K562 (cell line): ENCODE data around the gene TSSK2. TPM values are rescaled to one million over a fixed set of nuclear protein-coding genes. Genes with fewer than 3 reads are reported as not detected.
A peak's percentile ranks its signal among the peaks of the same experiment; 100 is the strongest.

Experiments used
- ATAC-seq: fragments of 200-7000 bp; cut with Tn5 transposase; 3 replicates; pipeline ENCODE4 v1.9.1; 2020; ENCODE audit warnings: moderate library complexity
- BruUV-seq: library from RNA; stranded (reverse); fragments of 400-500 nt; replicated peaks from 2 replicates; lab custom pipeline; 2021; lab: Mats Ljungman, UMichigan
- CTCF ChIA-PET: fragments of 300-600 bp; formaldehyde crosslinking; extraction: SDS; loops from one replicate; lab custom pipeline; 2021; ENCODE audit warnings: low intra/inter-chr PET ratio; lab: Yijun Ruan, JAX
- POLR2A ChIA-PET: fragments of 300-600, 350-650 bp; sonication (Branson Sonifier 250); formaldehyde crosslinking; extraction: SDS; loops from one replicate; lab custom pipeline; 2021; ENCODE audit warnings: antibody characterized with exemption, inconsistent platforms; lab: Yijun Ruan, JAX
- DNase-seq, 4 experiments: peaks; one replicate each; pipeline versions ENCODE4 v3.0.0 to v3.0.0-alpha.2; 2011 to 2018; ENCODE audit warnings: low spot score in 3 of 4, mixed read lengths in 3 of 4; ENCODE audit errors: extremely low read depth in 1 of 4
- FAIRE-seq: peaks from 2 replicates; lab custom pipeline; 2011; peaks lifted over from hg19 to GRCh38; lab: Jason Lieb, UNC
- H2AFZ ChIP-seq: 2 replicates; pipeline ENCODE4 v1.6.0; 2011; ENCODE audit warnings: low read depth, low read length, control low read depth, inconsistent platforms
- H3K27ac ChIP-seq: fragments of 200-600 bp; 3 replicates; pipeline ENCODE4 v1.8.0; 2011; ENCODE audit warnings: low read depth, mild to moderate bottlenecking, control low read depth, inconsistent platforms, low read length, moderate library complexity, mixed read lengths; ENCODE audit errors: extremely low read depth
- H3K27me3 ChIP-seq, 2 experiments: fragments of 300-600 bp in 1 of 2; 2 replicates in 1 of 2; 3 replicates in 1 of 2; pipeline versions ENCODE4 v1.6.0 to v1.8.0; 2011; ENCODE audit warnings: inconsistent platforms in 2 of 2, low read length in 2 of 2, mild to moderate bottlenecking in 1 of 2, mixed read lengths in 1 of 2, moderate library complexity in 1 of 2; ENCODE audit not compliant: control insufficient read depth in 2 of 2, insufficient read depth in 2 of 2
- H3K36me3 ChIP-seq: fragments of 300-600 bp; 3 replicates; pipeline ENCODE4 v1.8.0; 2011; ENCODE audit warnings: mild to moderate bottlenecking, low read length, inconsistent platforms; ENCODE audit not compliant: control insufficient read depth, insufficient read depth
- H3K4me1 ChIP-seq, 2 experiments: fragments of 200-600 bp in 1 of 2; replicated peaks in 1 of 2; 2 replicates in 1 of 2; 3 replicates in 1 of 2; pipeline versions ENCODE4 v1.5.1 to v1.8.0; 2011; ENCODE audit warnings: inconsistent platforms in 2 of 2, low read length in 2 of 2, mild to moderate bottlenecking in 1 of 2, mixed read lengths in 1 of 2, moderate library complexity in 1 of 2; ENCODE audit not compliant: control insufficient read depth in 2 of 2, insufficient read depth in 2 of 2
- H3K4me2 ChIP-seq: 2 replicates; pipeline ENCODE4 v1.6.1; 2011; ENCODE audit warnings: low read length, control low read depth, inconsistent platforms, mixed read lengths; ENCODE audit not compliant: insufficient read depth
- H3K4me3 ChIP-seq: fragments of 200-600 bp; sonication (generic), shearing (Covaris generic); 2 replicates; pipeline ENCODE4 v1.5.1; 2016; ENCODE audit warnings: control low read depth, inconsistent platforms
- H3K79me2 ChIP-seq: fragments of 200-600 bp; 3 replicates; pipeline ENCODE4 v1.8.0; 2011; ENCODE audit warnings: low read length, inconsistent platforms; ENCODE audit not compliant: control insufficient read depth, insufficient read depth
- H3K9ac ChIP-seq, 2 experiments: 2 replicates each; pipeline versions ENCODE4 v1.6.0 to v1.6.1; 2011; ENCODE audit warnings: low read depth in 2 of 2, low read length in 2 of 2, control low read depth in 1 of 2, inconsistent platforms in 1 of 2, mild to moderate bottlenecking in 1 of 2, mixed read lengths in 1 of 2; ENCODE audit not compliant: insufficient read depth in 1 of 2
- H3K9me1 ChIP-seq: one replicate; pipeline ENCODE4 v1.6.0; 2011; ENCODE audit warnings: inconsistent platforms, mild to moderate bottlenecking, low read length, moderate library complexity; ENCODE audit not compliant: control insufficient read depth, insufficient read depth
- H3K9me3 ChIP-seq: replicated peaks from 2 replicates; pipeline ENCODE4 v1.5.1; 2011; ENCODE audit warnings: low read depth, low read length, inconsistent platforms; ENCODE audit not compliant: control insufficient read depth, insufficient read depth
- H4K20me1 ChIP-seq: replicated peaks from 2 replicates; pipeline ENCODE4 v1.6.1; 2011; ENCODE audit warnings: low read length, inconsistent platforms, mixed read lengths; ENCODE audit not compliant: control insufficient read depth, insufficient read depth
- BACH1 ChIP-seq: fragments of 200-800 bp; sonication (Bioruptor generic); IDR thresholded peaks from 2 replicates; pipeline ENCODE4 v1.6.1; 2016; ENCODE audit warnings: missing genetic modification characterization, missing compliant biosample characterization
- CBFB ChIP-seq: sonication (generic); formaldehyde crosslinking; IDR thresholded peaks from 2 replicates; pipeline ENCODE4 v1.4.0; 2020; ENCODE audit warnings: mild to moderate bottlenecking, missing genetic modification reagents
- CEBPB ChIP-seq: fragments of 450-650 bp; IDR thresholded peaks from 2 replicates; pipeline ENCODE4 v1.6.1; 2016; ENCODE audit warnings: missing genetic modification characterization, missing compliant biosample characterization
- CXXC5 ChIP-seq: fragments of 250-450 bp; sonication (Bioruptor Pico); IDR thresholded peaks from 2 replicates; pipeline ENCODE4 v1.8.0; 2022; ENCODE audit warnings: inconsistent platforms, mild to moderate bottlenecking, moderate library complexity
- EZH2 ChIP-seq: IDR thresholded peaks from 2 replicates; pipeline ENCODE4 v1.6.1; 2012; ENCODE audit warnings: low read depth, mild to moderate bottlenecking, inconsistent platforms, low read length, borderline replicate concordance
- FOXK1 ChIP-seq: sonication (generic); formaldehyde crosslinking; IDR thresholded peaks from 2 replicates; pipeline ENCODE4 v1.8.0; 2022; ENCODE audit warnings: missing genetic modification reagents, mild to moderate bottlenecking, borderline replicate concordance
- HLTF ChIP-seq: fragments of 450-650 bp; IDR thresholded peaks from 2 replicates; pipeline ENCODE4 v1.6.1; 2016
- MXI1 ChIP-seq: IDR thresholded peaks from 2 replicates; pipeline ENCODE4 v1.6.1; 2011; ENCODE audit warnings: low read depth, mild to moderate bottlenecking, improper control_type of control experiment, low read length
- NCOA6 ChIP-seq: fragments of 450-650 bp; IDR thresholded peaks from 2 replicates; pipeline ENCODE4 v1.6.1; 2017; ENCODE audit warnings: mild to moderate bottlenecking
- NRF1 ChIP-seq, 2 experiments: fragments of 450-650 bp; IDR thresholded peaks in 1 of 2; conservative IDR thresholded peaks in 1 of 2; 2 replicates each; pipeline ENCODE4 v1.6.1; 2014; ENCODE audit warnings: mild to moderate bottlenecking in 2 of 2
- PTBP1 ChIP-seq: fragments of 200-400 bp; formaldehyde crosslinking; IDR thresholded peaks from 2 replicates; pipeline ENCODE4 v1.6.1; 2017; ENCODE audit warnings: low read depth, low read length
- RAD51 ChIP-seq: fragments of 450-650 bp; IDR thresholded peaks from 2 replicates; pipeline ENCODE4 v1.7.1; 2016; ENCODE audit warnings: low read depth, mild to moderate bottlenecking, borderline replicate concordance
- RBM22 ChIP-seq: fragments of 200-400 bp; formaldehyde crosslinking; IDR thresholded peaks from 2 replicates; pipeline ENCODE4 v1.6.1; 2018; ENCODE audit warnings: low read length, low read depth; ENCODE audit not compliant: poor library complexity, severe bottlenecking
- SIN3B ChIP-seq: fragments of 450-650 bp; IDR thresholded peaks from 2 replicates; pipeline ENCODE4 v1.6.1; 2017; ENCODE audit warnings: low read depth, mild to moderate bottlenecking, moderate library complexity
- SLC30A9 ChIP-seq: fragments of 250-450 bp; sonication (Bioruptor Pico); IDR thresholded peaks from 2 replicates; pipeline ENCODE4 v1.8.0; 2022; ENCODE audit warnings: mild to moderate bottlenecking, moderate library complexity
- SOX6 ChIP-seq: fragments of 450-650 bp; IDR thresholded peaks from 2 replicates; pipeline ENCODE4 v1.6.1; 2014; ENCODE audit warnings: mild to moderate bottlenecking
- TAF7 ChIP-seq: fragments of 450-650 bp; IDR thresholded peaks from 2 replicates; pipeline ENCODE4 v1.6.1; 2016; ENCODE audit warnings: missing genetic modification characterization, missing compliant biosample characterization
- TEAD4 ChIP-seq, 2 experiments: sonication (generic) in 1 of 2; formaldehyde crosslinking in 1 of 2; IDR thresholded peaks; 2 replicates each; pipeline versions ENCODE4 v1.6.1 to v1.8.0; 2012 to 2022; ENCODE audit warnings: borderline replicate concordance in 1 of 2, inconsistent platforms in 1 of 2, low read length in 1 of 2, mild to moderate bottlenecking in 1 of 2, missing genetic modification reagents in 1 of 2
- ZNF134 ChIP-seq: fragments of 250-450 bp; sonication (Bioruptor Pico); conservative IDR thresholded peaks from 2 replicates; pipeline ENCODE4 v1.4.0; 2020
- ZNF436 ChIP-seq: fragments of 250-450, 450-650 bp; sonication (Bioruptor Pico); formaldehyde crosslinking; IDR thresholded peaks from 2 replicates; pipeline ENCODE4 v1.7.0; 2020; ENCODE audit warnings: mild to moderate bottlenecking
- WGBS: fragments of 100-300 bp; shearing (Covaris generic); methylation state at CpG from one replicate; pipeline ENCODE4 v1.1.6; 2016; ENCODE audit warnings: low coverage, mixed read lengths; ENCODE audit not compliant: insufficient coverage; ENCODE audit errors: missing lambda C conversion rate; 5-methylcytosine and 5-hydroxymethylcytosine counted together
- in situ Hi-C: fragments of 300-500 bp; cut with MboI; formaldehyde crosslinking; loops from 4 replicates; pipeline ENCODE4 v1.15.0; 2018; ENCODE audit warnings: inconsistent platforms, mixed read lengths
- intact Hi-C: fragments of 100-400 bp; cut with micrococcal nuclease; formaldehyde crosslinking; loops from 2 replicates; pipeline ENCODE4 v1.14.2; 2022
- polyA plus RNA-seq, 8 experiments: library from polyadenylated mRNA; depleted of rRNA in 4 of 8; stranded (reverse) in 5 of 8; unstranded in 3 of 8; fragments of >200 nt; fragmentation: Nextera tagmentation in 2 of 8; fragmentation: Illumina TruSeq in 1 of 8; extraction: Ambion mirVana in 2 of 8; extraction: Trizol in 1 of 8; gene quantifications; 2 replicates each; pipeline versions ENCODE4 v1.2.1 to v1.2.3, GENCODE V29; 2011 to 2014; ENCODE audit warnings: inconsistent platforms in 1 of 8, missing spikeins in 1 of 8
- total RNA-seq, 7 experiments: library from RNA; depleted of rRNA in 6 of 7; stranded (reverse); fragments of >200 nt in 6 of 7; fragmentation: Illumina TruSeq in 2 of 7; extraction: Trizol in 2 of 7; gene quantifications; 2 replicates each; pipeline versions ENCODE4 v1.2.1 to v1.2.3, GENCODE V29; 2011 to 2021; ENCODE audit warnings: low replicate concordance in 1 of 7
- TF ChIP-seq, protein P1 (sequence below): fragments of 250-450 bp; sonication (Bioruptor Pico); IDR thresholded peaks from 2 replicates; pipeline ENCODE4 v1.4.0; 2020; ENCODE audit warnings: mild to moderate bottlenecking
- TF ChIP-seq, protein P2 (sequence below): fragments of 450-650 bp; IDR thresholded peaks from 2 replicates; pipeline ENCODE4 v1.6.1; 2016; ENCODE audit warnings: borderline replicate concordance

The TSSK2 gene
- total and polyA plus RNA-seq, 9 of the 15 experiments (the other 6 are each of a cell fraction or from before 2014, with no cell fraction given): 0.04 TPM; not detected in 8

DNA sequence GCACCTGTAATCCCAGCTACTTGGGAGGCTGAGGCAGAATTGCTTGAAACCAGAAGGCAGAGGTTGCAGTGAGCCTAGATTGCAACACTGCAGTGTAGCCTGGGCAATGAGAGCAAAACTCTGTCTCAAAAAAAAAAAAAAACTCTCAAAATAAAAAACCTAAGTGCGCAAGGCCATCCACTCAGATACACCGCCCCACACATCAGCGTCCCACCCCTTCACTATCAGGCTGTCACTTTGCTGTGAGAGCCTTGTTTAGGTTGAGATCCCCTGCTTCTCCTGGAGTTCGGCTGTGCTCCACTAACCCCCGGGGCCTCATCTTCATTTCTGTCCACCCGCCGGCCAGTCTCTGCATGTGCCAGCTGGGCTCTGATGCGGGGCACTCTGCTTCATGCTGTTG, 35.3 kb downstream of the TSSK2 start:
- BruUV-seq: no TSS peak
- peak overlapping the region in 1 of 2 experiments; percentile 60; a peak in 1 of 4 replicates for H3K9ac ChIP-seq
- H3K79me2 ChIP-seq: peaks cover 11% of the 10 kb centered on the region
- peaks cover 18 to 32% of the 10 kb centered on the region in 2 experiments for H3K4me1 ChIP-seq
- no peak overlapping the region for H3K4me3 ChIP-seq
- no peaks in the 10 kb centered on the region for H3K36me3 ChIP-seq
- FAIRE-seq (no peak), DNase-seq (no peak), ATAC-seq (no peak)
- intact Hi-C loops (no loop called here), in situ Hi-C loops (no loop called here)
- no peak overlapping the region for H3K4me2 ChIP-seq
- POLR2A ChIA-PET: interaction anchor here (1.0 to 4.5 kb wide), 5 partner anchors 9 to 463 kb away, joined by 3 to 64 read pairs (median 3); partner anchors contain the start of genes ESS2 and SLC25A1
- H4K20me1 ChIP-seq: peaks cover 7% of the 10 kb centered on the region; the same call in 1 of the 2 replicates
- 3% methylated on average over 8 of the region's 8 CpGs for WGBS
- no peak overlapping the region for H3K27ac ChIP-seq
- H3K9me3 ChIP-seq: peaks cover 9% of the 10 kb centered on the region
- no peak overlapping the region for H2AFZ ChIP-seq
- H3K9me1 ChIP-seq: no peaks in the 10 kb centered on the region
- CTCF ChIA-PET: no interaction called here
- peaks cover 33 to 58% of the 10 kb centered on the region in 2 experiments for H3K27me3 ChIP-seq
- peak; percentile 79 for TF ChIP-seq CEBPB (tag)
- no peak for TF ChIP-seq TAF7 (tag)
- peak; percentile 72 to 73 for TF ChIP-seq NRF1 (conservative IDR thresholded peaks at IDR 0.05 in 1 of 2, IDR thresholded peaks at IDR 0.05 in 1 of 2)
- TF ChIP-seq PTBP1: no peak
- TF ChIP-seq ZNF134: no peak
- TF ChIP-seq, protein P1, sequence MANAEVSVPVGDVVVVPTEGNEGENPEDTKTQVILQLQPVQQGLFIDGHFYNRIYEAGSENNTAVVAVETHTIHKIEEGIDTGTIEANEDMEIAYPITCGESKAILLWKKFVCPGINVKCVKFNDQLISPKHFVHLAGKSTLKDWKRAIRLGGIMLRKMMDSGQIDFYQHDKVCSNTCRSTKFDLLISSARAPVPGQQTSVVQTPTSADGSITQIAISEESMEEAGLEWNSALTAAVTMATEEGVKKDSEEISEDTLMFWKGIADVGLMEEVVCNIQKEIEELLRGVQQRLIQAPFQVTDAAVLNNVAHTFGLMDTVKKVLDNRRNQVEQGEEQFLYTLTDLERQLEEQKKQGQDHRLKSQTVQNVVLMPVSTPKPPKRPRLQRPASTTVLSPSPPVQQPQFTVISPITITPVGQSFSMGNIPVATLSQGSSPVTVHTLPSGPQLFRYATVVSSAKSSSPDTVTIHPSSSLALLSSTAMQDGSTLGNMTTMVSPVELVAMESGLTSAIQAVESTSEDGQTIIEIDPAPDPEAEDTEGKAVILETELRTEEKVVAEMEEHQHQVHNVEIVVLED: no peak
- no peak for TF ChIP-seq RBM22
- TF ChIP-seq SIN3B: no peak
- no peak for TF ChIP-seq TEAD4 (IDR thresholded peaks at IDR 0.05; ENCODE audit: low read length)
- TF ChIP-seq TEAD4 (CRISPR knock-in tag; IDR thresholded peaks at IDR 0.05; ENCODE audit: borderline replicate concordance): no peak
- TF ChIP-seq EZH2: 0 out of 2 replicates have a peak, but pooled peaks have one; percentile 24
- TF ChIP-seq SLC30A9 (CRISPR knock-in tag): no peak
- no peak for TF ChIP-seq SOX6
- TF ChIP-seq NCOA6: no peak
- TF ChIP-seq HLTF: no peak
- no peak for TF ChIP-seq MXI1
- no peak for TF ChIP-seq RAD51
- no peak for TF ChIP-seq CBFB
- TF ChIP-seq, protein P2, sequence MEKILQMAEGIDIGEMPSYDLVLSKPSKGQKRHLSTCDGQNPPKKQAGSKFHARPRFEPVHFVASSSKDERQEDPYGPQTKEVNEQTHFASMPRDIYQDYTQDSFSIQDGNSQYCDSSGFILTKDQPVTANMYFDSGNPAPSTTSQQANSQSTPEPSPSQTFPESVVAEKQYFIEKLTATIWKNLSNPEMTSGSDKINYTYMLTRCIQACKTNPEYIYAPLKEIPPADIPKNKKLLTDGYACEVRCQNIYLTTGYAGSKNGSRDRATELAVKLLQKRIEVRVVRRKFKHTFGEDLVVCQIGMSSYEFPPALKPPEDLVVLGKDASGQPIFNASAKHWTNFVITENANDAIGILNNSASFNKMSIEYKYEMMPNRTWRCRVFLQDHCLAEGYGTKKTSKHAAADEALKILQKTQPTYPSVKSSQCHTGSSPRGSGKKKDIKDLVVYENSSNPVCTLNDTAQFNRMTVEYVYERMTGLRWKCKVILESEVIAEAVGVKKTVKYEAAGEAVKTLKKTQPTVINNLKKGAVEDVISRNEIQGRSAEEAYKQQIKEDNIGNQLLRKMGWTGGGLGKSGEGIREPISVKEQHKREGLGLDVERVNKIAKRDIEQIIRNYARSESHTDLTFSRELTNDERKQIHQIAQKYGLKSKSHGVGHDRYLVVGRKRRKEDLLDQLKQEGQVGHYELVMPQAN: no peak
- TF ChIP-seq BACH1 (tag): no peak
- TF ChIP-seq CXXC5 (CRISPR knock-in tag): 0 out of 2 replicates have a peak, but pooled peaks have one; percentile 20
- no peak for TF ChIP-seq FOXK1 (CRISPR knock-in tag)
- TF ChIP-seq ZNF436: no peak
